HEK293 (cell line): Measurements from ENCODE around the gene ZNF446.
"Not testable (repeated sequence)": the region's sequence is repeated elsewhere in the genome, so short reads cannot be mapped to it uniquely, and the experiment has no call there.

ENCODE experiments used
- PATZ1 ChIP-seq: fragments of 450-650 bp; formaldehyde crosslinking; IDR thresholded peaks from 2 replicates; pipeline ENCODE4 v1.5.1; 2016; ENCODE audit warnings: missing biosample characterization, missing genetic modification characterization
- ZNF664 ChIP-seq: fragments of 450-650 bp; formaldehyde crosslinking; IDR thresholded peaks from 2 replicates; pipeline ENCODE4 v1.5.1; 2016; ENCODE audit warnings: missing biosample characterization, missing genetic modification characterization
- TF ChIP-seq, protein P1 (sequence below): fragments of 450-650 bp; formaldehyde crosslinking; IDR thresholded peaks from 2 replicates; pipeline ENCODE4 v1.5.1; 2016; ENCODE audit warnings: missing biosample characterization, missing genetic modification characterization, borderline replicate concordance

- not testable (repeated sequence) for TF ChIP-seq PATZ1, ZNF664
- TF ChIP-seq, protein P1, sequence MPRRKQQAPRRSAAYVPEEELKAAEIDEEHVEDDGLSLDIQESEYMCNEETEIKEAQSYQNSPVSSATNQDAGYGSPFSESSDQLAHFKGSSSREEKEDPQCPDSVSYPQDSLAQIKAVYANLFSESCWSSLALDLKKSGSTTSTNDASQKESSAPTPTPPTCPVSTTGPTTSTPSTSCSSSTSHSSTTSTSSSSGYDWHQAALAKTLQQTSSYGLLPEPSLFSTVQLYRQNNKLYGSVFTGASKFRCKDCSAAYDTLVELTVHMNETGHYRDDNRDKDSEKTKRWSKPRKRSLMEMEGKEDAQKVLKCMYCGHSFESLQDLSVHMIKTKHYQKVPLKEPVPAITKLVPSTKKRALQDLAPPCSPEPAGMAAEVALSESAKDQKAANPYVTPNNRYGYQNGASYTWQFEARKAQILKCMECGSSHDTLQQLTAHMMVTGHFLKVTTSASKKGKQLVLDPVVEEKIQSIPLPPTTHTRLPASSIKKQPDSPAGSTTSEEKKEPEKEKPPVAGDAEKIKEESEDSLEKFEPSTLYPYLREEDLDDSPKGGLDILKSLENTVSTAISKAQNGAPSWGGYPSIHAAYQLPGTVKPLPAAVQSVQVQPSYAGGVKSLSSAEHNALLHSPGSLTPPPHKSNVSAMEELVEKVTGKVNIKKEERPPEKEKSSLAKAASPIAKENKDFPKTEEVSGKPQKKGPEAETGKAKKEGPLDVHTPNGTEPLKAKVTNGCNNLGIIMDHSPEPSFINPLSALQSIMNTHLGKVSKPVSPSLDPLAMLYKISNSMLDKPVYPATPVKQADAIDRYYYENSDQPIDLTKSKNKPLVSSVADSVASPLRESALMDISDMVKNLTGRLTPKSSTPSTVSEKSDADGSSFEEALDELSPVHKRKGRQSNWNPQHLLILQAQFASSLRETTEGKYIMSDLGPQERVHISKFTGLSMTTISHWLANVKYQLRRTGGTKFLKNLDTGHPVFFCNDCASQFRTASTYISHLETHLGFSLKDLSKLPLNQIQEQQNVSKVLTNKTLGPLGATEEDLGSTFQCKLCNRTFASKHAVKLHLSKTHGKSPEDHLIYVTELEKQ, result not testable (repeated sequence)
These were observed 27.3 kb upstream of the ZNF446 start for GRCh38 chr19:58448860-58449259.
